HL-60 (cell line): Measurements from ENCODE around the gene CADM2.

Source experiments
- DNase-seq, 2 experiments: peaks; one replicate each; pipeline ENCODE4 v3.0.0-alpha.2; 2010 to 2020; ENCODE audit warnings: low read depth in 1 of 2, low spot score in 1 of 2
- H3K27ac ChIP-seq: fragments of 250-450 bp; sonication (Bioruptor Pico); replicated peaks from 2 replicates; pipeline ENCODE4 v1.5.1; 2020; ENCODE audit warnings: mild to moderate bottlenecking, moderate library complexity
- H3K27me3 ChIP-seq: fragments of 250-450 bp; sonication (Bioruptor Pico); 2 replicates; pipeline ENCODE4 v1.5.1; 2021; ENCODE audit warnings: mild to moderate bottlenecking, moderate library complexity; ENCODE audit not compliant: insufficient read depth, poor library complexity, severe bottlenecking
- H3K4me3 ChIP-seq: replicated peaks from 2 replicates; pipeline ENCODE4 v1.5.1; 2011; ENCODE audit warnings: mild to moderate bottlenecking, control low read depth, low read length; ENCODE audit not compliant: insufficient read depth
- GABPA ChIP-seq: IDR thresholded peaks from 2 replicates; pipeline ENCODE4 v1.6.1; 2012; ENCODE audit warnings: low read depth
- POLR2AphosphoS5 ChIP-seq: IDR thresholded peaks from 2 replicates; pipeline ENCODE4 v1.6.1; 2012; ENCODE audit warnings: low read depth
- SPI1 ChIP-seq: IDR thresholded peaks from 2 replicates; pipeline ENCODE4 v1.6.1; 2012; ENCODE audit warnings: low read depth, mild to moderate bottlenecking, borderline replicate concordance
- TF ChIP-seq, protein P1 (sequence below): IDR thresholded peaks from one replicate; pipeline ENCODE4 v1.5.1; 2011; ENCODE audit warnings: low read length, control low read depth, inconsistent platforms; ENCODE audit not compliant: insufficient read depth
- TF ChIP-seq, protein P2 (sequence below): IDR thresholded peaks from 2 replicates; pipeline ENCODE4 v1.6.1; 2012; ENCODE audit warnings: low read depth; ENCODE audit not compliant: insufficient replicate concordance

The CADM2 gene

DNA sequence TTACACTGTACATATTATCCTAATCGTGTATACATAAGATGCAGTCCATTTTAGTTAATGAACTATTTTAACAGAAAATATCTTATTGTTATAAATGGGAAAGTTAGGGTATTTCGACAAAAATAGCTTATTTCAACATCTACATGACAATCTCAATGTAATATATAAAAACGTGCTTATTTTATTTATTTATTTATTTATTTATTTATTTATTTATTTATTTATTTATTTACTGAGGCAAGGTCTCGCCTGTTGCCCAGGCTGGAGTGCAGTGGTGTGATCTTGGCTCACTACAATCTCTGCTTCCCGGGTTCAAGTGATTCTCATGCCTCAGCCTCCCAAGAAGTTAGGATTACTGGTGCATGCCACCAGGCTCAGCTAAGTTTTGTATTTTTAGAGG, 614.2 kb downstream of the CADM2 start:
- TF ChIP-seq, protein P1, sequence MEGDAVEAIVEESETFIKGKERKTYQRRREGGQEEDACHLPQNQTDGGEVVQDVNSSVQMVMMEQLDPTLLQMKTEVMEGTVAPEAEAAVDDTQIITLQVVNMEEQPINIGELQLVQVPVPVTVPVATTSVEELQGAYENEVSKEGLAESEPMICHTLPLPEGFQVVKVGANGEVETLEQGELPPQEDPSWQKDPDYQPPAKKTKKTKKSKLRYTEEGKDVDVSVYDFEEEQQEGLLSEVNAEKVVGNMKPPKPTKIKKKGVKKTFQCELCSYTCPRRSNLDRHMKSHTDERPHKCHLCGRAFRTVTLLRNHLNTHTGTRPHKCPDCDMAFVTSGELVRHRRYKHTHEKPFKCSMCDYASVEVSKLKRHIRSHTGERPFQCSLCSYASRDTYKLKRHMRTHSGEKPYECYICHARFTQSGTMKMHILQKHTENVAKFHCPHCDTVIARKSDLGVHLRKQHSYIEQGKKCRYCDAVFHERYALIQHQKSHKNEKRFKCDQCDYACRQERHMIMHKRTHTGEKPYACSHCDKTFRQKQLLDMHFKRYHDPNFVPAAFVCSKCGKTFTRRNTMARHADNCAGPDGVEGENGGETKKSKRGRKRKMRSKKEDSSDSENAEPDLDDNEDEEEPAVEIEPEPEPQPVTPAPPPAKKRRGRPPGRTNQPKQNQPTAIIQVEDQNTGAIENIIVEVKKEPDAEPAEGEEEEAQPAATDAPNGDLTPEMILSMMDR, result no peak
- no peak for TF ChIP-seq GABPA
- no peak for TF ChIP-seq POLR2AphosphoS5
- TF ChIP-seq, protein P2, sequence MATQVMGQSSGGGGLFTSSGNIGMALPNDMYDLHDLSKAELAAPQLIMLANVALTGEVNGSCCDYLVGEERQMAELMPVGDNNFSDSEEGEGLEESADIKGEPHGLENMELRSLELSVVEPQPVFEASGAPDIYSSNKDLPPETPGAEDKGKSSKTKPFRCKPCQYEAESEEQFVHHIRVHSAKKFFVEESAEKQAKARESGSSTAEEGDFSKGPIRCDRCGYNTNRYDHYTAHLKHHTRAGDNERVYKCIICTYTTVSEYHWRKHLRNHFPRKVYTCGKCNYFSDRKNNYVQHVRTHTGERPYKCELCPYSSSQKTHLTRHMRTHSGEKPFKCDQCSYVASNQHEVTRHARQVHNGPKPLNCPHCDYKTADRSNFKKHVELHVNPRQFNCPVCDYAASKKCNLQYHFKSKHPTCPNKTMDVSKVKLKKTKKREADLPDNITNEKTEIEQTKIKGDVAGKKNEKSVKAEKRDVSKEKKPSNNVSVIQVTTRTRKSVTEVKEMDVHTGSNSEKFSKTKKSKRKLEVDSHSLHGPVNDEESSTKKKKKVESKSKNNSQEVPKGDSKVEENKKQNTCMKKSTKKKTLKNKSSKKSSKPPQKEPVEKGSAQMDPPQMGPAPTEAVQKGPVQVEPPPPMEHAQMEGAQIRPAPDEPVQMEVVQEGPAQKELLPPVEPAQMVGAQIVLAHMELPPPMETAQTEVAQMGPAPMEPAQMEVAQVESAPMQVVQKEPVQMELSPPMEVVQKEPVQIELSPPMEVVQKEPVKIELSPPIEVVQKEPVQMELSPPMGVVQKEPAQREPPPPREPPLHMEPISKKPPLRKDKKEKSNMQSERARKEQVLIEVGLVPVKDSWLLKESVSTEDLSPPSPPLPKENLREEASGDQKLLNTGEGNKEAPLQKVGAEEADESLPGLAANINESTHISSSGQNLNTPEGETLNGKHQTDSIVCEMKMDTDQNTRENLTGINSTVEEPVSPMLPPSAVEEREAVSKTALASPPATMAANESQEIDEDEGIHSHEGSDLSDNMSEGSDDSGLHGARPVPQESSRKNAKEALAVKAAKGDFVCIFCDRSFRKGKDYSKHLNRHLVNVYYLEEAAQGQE, result no peak
- TF ChIP-seq SPI1, result no peak
- H3K4me3 ChIP-seq, result no peak overlapping the region
- H3K27me3 ChIP-seq, result no peaks in the 10 kb centered on the region
- no peak for DNase-seq
- no peak overlapping the region for H3K27ac ChIP-seq

DNA sequence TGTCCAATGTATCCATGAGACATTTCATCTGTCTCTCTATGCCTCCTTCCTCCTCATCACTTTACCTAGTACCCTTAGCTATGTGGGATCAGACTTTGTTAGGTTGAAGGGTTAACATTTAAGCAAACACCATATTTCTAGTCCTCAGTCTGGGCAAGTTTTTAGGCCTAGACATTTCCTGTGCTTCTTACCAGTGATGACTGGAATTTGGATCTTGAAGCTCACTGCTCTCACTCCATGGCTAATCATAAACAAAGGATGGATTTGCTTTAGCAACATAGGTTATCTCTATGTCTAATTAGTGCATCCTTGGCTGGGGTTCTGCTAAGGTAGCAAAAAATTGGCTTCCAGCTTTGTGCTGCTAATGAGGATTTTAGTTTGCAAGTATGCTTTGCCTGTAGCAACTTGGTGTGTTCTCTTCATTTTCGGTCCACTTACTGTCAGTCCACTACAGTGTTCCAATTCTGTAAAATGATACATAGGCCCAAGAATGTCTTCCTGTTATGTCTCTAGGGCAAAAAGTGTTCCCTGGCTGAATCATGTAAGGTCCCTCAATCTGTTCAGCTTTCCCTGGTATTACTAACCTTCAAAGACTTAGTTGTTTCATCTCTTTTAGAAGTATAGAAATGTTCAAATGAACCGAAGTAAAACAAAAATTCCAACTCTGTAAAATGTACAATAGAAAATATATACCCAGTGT, 615.4 kb downstream of the CADM2 start:
- no peak overlapping the region for H3K4me3 ChIP-seq
- no peaks in the 10 kb centered on the region for H3K27me3 ChIP-seq
- H3K27ac ChIP-seq, result no peak overlapping the region
- TF ChIP-seq, protein P1, result no peak
- TF ChIP-seq SPI1 (no peak), GABPA (no peak), POLR2AphosphoS5 (no peak)
- TF ChIP-seq, protein P2, result no peak
- DNase-seq, result no peak

DNA sequence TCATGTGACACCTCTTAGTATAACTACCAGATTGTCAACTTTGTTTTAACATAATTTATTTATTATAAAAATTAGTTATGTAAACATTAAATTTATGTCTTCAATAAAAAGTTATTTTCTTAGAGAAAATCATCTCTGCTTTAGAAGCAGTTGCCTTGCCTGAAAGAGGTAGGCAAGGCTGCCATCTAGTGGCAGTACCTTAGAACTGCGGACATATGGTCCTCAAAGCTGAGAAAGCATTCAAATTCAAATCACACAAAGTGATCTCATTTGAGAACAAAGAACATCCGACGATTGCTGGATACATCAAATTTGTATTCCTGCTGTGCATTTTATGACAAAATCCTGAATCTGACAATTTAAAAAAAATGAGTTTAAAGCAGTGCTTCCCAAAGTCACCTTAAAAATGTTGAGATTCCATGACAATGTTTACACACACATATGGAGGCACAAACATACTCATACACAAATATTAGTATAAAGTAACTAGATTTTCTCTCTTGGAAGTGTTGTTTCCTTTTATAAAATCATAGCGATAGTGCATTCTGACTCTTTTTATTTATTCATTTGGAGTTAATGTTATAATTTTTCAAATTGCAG, 617.4 kb downstream of the CADM2 start:
- Histone ChIP-seq H3K27me3 (no peaks in the 10 kb centered on the region), H3K27ac (no peak overlapping the region), H3K4me3 (no peak overlapping the region)
- TF ChIP-seq POLR2AphosphoS5 (no peak), SPI1 (no peak), GABPA (no peak)
- TF ChIP-seq, protein P1, result peak; percentile 79
- DNase-seq, result peak; percentile 17 to 22
